ACC112 (cell line): ENCODE results near the gene DDX39A.
"Not testable (repeated sequence)": the region's sequence is repeated elsewhere in the genome, so short reads cannot be mapped to it uniquely, and the experiment has no call there.

ENCODE experiments used
- H2AFZ ChIP-seq: fragments of 200-600 bp; sonication (generic); one replicate; pipeline ENCODE4 v1.6.0; 2017; ENCODE audit warnings: antibody characterized with exemption, low read length; ENCODE audit not compliant: unreplicated experiment
- H3K27ac ChIP-seq: fragments of 200-600 bp; sonication (generic); 2 replicates; pipeline ENCODE4 v1.5.1; 2014; ENCODE audit warnings: low read depth, mild to moderate bottlenecking, antibody characterized with exemption, low read length, moderate library complexity
- H3K27me3 ChIP-seq: fragments of 200-600 bp; sonication (generic); 2 replicates; pipeline ENCODE4 v1.6.1; 2014; ENCODE audit warnings: mild to moderate bottlenecking, antibody characterized with exemption, low read length, moderate library complexity, mixed read lengths; ENCODE audit not compliant: insufficient read depth
- H3K36me3 ChIP-seq: fragments of 200-600 bp; sonication (generic); 2 replicates; pipeline ENCODE4 v1.6.1; 2016; ENCODE audit warnings: mild to moderate bottlenecking, antibody characterized with exemption, low read length, moderate library complexity, mixed read lengths; ENCODE audit not compliant: insufficient read depth
- H3K4me1 ChIP-seq: fragments of 200-600 bp; sonication (generic); one replicate; pipeline ENCODE4 v1.6.1; 2016; ENCODE audit warnings: low read length, mixed read lengths; ENCODE audit not compliant: insufficient read depth, unreplicated experiment, control insufficient read depth
- H3K4me3 ChIP-seq: fragments of 200-600 bp; sonication (generic); 2 replicates; pipeline ENCODE4 v1.5.1; 2014; ENCODE audit warnings: mild to moderate bottlenecking, low read depth, low read length
- H3K79me2 ChIP-seq: fragments of 200-600 bp; sonication (generic); one replicate; pipeline ENCODE4 v1.6.0; 2016; ENCODE audit warnings: low read length; ENCODE audit not compliant: control insufficient read depth, unreplicated experiment, insufficient read depth

DDX39A gene

GRCh38 chr19:14419106-14419813 is at the start of gene DDX39A:
Gene DDX39A (minus strand): TSS chr19:14419341. CDS start chr19:14413220, 6,121 bp downstream.
- peaks cover 48% of the 10 kb centered on the region for H3K79me2 ChIP-seq
- H3K27ac ChIP-seq = peak within 1 kb of the TSS; percentile 96
- H3K27me3 ChIP-seq = no peaks in the 10 kb centered on the region
- H3K36me3 ChIP-seq = no peaks in the 10 kb centered on the region
- no peak within 1 kb of the TSS for H2AFZ ChIP-seq
- H3K4me1 ChIP-seq = peaks cover 16% of the 10 kb centered on the region
- H3K4me3 ChIP-seq = peak within 1 kb of the TSS; percentile 99

- no peak overlapping the region for H2AFZ ChIP-seq
- no peak overlapping the region for H3K4me3 ChIP-seq
- no peaks in the 10 kb centered on the region for H3K4me1 ChIP-seq
- H3K79me2 ChIP-seq = no peaks in the 10 kb centered on the region
- H3K27ac ChIP-seq = no peak overlapping the region
- no peaks in the 10 kb centered on the region for H3K36me3 ChIP-seq
- no peaks in the 10 kb centered on the region for H3K27me3 ChIP-seq
Observed at GRCh38 chr19:14467816-14468215, 48.7 kb upstream of the DDX39A start.

- H3K36me3 ChIP-seq = no peaks in the 10 kb centered on the region
Observed at GRCh38 chr19:14467391-14467790, 48.2 kb upstream of the DDX39A start.

GRCh38 chr19:14463747-14464146 is 44.6 kb upstream of the DDX39A start:
- no peaks in the 10 kb centered on the region for H3K79me2 ChIP-seq
- H3K27me3 ChIP-seq = no peaks in the 10 kb centered on the region
- no peak overlapping the region for H3K4me3 ChIP-seq
- H2AFZ ChIP-seq = no peak overlapping the region
- H3K4me1 ChIP-seq = no peaks in the 10 kb centered on the region
- no peaks in the 10 kb centered on the region for H3K36me3 ChIP-seq
- H3K27ac ChIP-seq = no peak overlapping the region

More at GRCh38 chr19:14467391-14467790, 48.2 kb upstream of the DDX39A start:
- no peak overlapping the region for H3K27ac ChIP-seq
- no peak overlapping the region for H3K4me3 ChIP-seq
- H2AFZ ChIP-seq = no peak overlapping the region
- no peaks in the 10 kb centered on the region for H3K27me3 ChIP-seq
- H3K79me2 ChIP-seq = no peaks in the 10 kb centered on the region
- no peaks in the 10 kb centered on the region for H3K4me1 ChIP-seq

GRCh38 chr19:14462401-14462800 is 43.3 kb upstream of the DDX39A start:
- not testable (repeated sequence) for H3K36me3 ChIP-seq, H3K27ac ChIP-seq, H3K4me1 ChIP-seq, H3K27me3 ChIP-seq, H3K79me2 ChIP-seq, H2AFZ ChIP-seq, H3K4me3 ChIP-seq

GRCh38 chr19:14460935-14461334 is 41.8 kb upstream of the DDX39A start:
- Histone ChIP-seq H3K27ac (no peak overlapping the region), H3K36me3 (no peaks in the 10 kb centered on the region), H3K4me1 (no peaks in the 10 kb centered on the region)

GRCh38 chr19:14459703-14460102 is 40.6 kb upstream of the DDX39A start:
- no peak overlapping the region for H2AFZ ChIP-seq
- H3K4me3 ChIP-seq = no peak overlapping the region
- H3K27ac ChIP-seq = no peak overlapping the region
- H3K36me3 ChIP-seq = no peaks in the 10 kb centered on the region
- H3K4me1 ChIP-seq = no peaks in the 10 kb centered on the region
- H3K27me3 ChIP-seq = no peaks in the 10 kb centered on the region
- no peaks in the 10 kb centered on the region for H3K79me2 ChIP-seq

More at GRCh38 chr19:14460935-14461334, 41.8 kb upstream of the DDX39A start:
- H2AFZ ChIP-seq = no peak overlapping the region
- H3K4me3 ChIP-seq = no peak overlapping the region
- H3K79me2 ChIP-seq = no peaks in the 10 kb centered on the region
- no peaks in the 10 kb centered on the region for H3K27me3 ChIP-seq

GRCh38 chr19:14452303-14452702 is 33.2 kb upstream of the DDX39A start:
- H3K4me3 ChIP-seq, H3K36me3 ChIP-seq, H2AFZ ChIP-seq, H3K79me2 ChIP-seq, H3K4me1 ChIP-seq, H3K27ac ChIP-seq, H3K27me3 ChIP-seq: not testable (repeated sequence)

- H3K36me3 ChIP-seq = peaks cover 11% of the 10 kb centered on the region
- H3K4me1 ChIP-seq = no peaks in the 10 kb centered on the region
- H3K79me2 ChIP-seq = no peaks in the 10 kb centered on the region
- no peak overlapping the region for H3K27ac ChIP-seq
- H3K27me3 ChIP-seq = no peaks in the 10 kb centered on the region
- no peak overlapping the region for H2AFZ ChIP-seq
- no peak overlapping the region for H3K4me3 ChIP-seq
Observed at GRCh38 chr19:14450876-14451275, 31.7 kb upstream of the DDX39A start.

GRCh38 chr19:14450168-14450874 is 31.2 kb upstream of the DDX39A start:
- Histone ChIP-seq H3K79me2 (no peaks in the 10 kb centered on the region), H3K4me3 (no peak overlapping the region), H3K27me3 (no peaks in the 10 kb centered on the region), H3K27ac (no peak overlapping the region), H3K4me1 (no peaks in the 10 kb centered on the region), H3K36me3 (peaks cover 11% of the 10 kb centered on the region), H2AFZ (no peak overlapping the region)

GRCh38 chr19:14449321-14449720 is 30.2 kb upstream of the DDX39A start:
- Histone ChIP-seq H3K4me1 (no peaks in the 10 kb centered on the region), H3K27ac (no peak overlapping the region), H3K4me3 (no peak overlapping the region), H3K79me2 (no peaks in the 10 kb centered on the region), H3K36me3 (peaks cover 11% of the 10 kb centered on the region), H3K27me3 (no peaks in the 10 kb centered on the region), H2AFZ (no peak overlapping the region)
